ENCODE results near the gene KICS2.

Gene KICS2

DNA sequence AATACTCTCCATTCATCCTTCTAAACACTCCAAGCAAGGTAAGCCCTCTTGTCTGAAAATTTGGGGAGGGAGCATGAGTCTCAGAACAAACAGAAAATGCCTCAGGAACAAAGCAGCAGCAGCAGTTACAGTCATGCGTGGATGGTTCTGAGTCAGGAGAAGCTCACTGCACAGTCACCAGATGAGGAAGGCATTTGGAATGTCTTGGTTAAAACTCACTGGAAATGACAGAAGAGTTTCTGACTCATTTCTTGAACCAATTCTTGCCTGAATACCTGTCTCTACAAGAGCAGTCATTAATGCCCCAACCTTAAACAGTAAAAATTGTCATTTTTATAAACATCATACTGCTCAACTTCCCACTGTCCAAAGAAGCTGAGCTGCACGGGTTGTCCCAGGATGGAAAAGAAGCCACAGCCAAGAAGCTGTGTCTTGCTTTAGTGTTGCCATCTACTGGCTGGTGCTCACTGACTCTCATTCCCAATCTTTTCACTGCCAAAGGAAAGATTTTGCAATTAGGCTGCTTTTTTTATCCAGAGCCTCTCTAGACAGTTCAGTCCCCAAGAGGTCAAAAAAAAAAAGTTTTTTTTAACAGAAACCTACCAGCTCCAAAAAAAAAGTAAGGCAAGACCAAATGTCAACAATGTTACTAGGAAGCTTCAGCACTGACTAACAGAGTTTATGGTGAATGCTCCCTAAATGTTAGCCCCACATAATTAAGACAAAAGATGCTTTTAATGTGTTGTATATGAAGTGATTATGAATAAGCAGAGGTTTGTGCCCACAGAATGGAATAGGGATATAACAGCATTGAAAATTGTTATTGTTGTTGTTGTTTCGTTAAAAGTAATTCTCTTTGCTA is 40.4 kb downstream of the KICS2 start:
- DNase-seq (ENCODE audit: low read depth), result peak; percentile 87
- no peak overlapping the region for H3K4me3 ChIP-seq (ENCODE audit: low read depth, low read length)

DNA sequence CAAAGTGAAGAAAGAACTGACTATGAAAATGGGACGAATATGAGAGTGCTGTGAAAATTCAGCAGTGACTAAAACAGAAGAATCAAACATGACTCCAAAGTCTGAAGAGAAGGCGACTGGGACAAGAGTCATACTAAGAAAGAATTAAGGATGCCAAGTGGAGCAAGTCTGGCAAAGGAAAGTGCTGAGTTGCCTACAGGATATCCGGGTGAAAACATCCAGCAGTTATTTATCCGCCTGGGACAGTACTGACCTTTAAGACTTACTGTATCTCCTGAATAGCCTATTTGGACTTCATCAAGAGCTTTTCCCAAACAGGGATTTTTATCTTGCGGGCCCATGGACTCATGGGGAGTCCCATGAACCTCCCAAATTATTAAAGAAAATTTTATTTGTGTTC is 41.1 kb downstream of the KICS2 start:
- no peak for DNase-seq (ENCODE audit: low read depth)
- H3K4me3 ChIP-seq (ENCODE audit: low read depth, low read length), result no peak overlapping the region

DNA sequence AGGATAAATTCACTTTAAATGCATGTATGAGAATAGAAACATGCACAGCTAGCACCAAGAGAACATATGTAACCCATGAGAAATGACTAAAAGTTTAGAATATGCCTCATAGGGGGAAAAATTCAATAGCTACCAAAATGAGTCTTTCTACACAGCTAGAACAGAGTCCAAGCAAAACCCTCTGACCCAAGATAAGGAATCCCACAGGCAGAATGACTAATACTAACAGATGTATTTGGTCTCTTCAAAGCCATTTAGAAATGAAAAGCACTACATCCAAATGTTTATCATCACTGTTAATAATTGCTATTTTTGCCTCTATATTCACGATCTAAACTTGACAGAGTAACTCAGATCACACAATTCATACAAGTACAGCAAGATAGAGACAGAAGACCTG is 44.0 kb downstream of the KICS2 start:
- DNase-seq (ENCODE audit: low read depth), result no peak
- no peak overlapping the region for H3K4me3 ChIP-seq (ENCODE audit: low read depth, low read length)

DNA sequence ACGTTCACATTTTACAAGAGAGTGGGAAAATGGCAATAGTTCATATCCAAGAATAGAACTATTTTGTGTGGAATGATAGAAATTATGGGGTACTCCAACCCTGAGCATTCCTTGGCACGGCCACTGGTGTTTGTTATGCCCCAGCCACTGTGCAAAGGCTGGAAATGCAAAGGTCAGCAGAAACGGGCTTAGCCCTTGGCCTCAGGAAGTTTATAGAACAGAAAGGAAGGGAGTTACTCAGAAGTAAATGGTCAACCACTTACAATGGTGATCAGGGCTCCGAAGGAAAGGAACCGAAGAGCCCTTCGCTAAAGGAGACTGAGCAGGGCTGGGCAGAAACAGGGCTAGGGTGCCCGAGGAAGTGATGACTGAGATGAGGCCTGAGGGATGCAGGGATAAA is 45.1 kb downstream of the KICS2 start:
- DNase-seq (ENCODE audit: low read depth), result no peak
- H3K4me3 ChIP-seq (ENCODE audit: low read depth, low read length), result no peak overlapping the region

DNA sequence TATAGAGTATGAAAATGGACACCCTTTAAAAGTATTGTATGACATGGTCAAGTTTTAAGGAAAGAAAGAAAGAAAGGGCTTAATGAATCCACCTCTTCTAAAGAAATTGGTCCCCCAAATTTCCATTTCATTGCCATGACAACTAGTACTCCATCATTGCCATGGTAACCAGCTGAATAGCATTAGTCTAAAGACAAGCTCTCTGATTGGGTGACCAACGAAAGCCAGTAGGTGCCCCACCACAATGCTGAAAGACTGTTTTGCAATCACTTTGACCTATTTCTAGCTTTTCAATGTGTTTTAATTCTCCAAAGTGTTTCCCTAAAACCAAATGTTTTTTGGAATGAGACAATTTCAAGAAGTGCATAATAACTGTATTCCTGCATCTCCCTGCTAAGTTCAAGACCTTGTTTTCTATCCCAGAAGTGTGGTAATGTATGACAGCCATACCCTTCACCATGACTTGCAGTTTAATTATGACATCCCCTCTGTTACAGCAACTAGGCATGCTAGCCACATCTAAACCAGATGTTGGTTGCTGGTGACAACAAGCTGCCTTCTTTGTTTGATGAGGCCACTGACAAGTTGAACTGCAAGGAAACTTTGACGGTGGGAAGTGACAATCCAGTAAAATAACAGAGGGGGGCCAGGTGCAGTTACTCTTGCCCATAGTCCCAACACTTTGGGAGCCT is 46.7 kb downstream of the KICS2 start:
- DNase-seq (ENCODE audit: low read depth), result no peak
- no peak overlapping the region for H3K4me3 ChIP-seq (ENCODE audit: low read depth, low read length)

DNA sequence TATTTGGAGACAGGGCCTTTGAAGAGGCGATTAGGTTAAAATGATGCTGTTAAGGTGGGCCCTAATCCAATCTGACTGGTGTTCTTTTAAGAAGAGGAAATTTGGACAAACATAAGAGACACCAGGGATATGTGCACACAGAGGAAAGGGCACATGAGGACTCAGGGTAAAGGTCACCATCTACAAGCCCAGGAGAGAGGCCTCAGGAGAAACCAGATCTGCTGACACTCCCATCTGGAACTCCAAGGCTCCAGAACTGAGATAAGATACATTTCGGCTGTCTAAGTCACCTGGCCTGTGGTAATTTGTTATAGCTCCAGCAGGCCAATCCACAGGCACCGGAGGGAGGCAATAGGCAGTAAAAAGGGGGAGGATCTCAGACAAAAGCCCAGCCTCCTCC is 48.6 kb downstream of the KICS2 start:
- DNase-seq (ENCODE audit: low read depth), result no peak
- no peak overlapping the region for H3K4me3 ChIP-seq (ENCODE audit: low read depth, low read length)

All from skeletal muscle cell (primary cell).